ENCODE measurements around the gene ATP5ME.

GRCh38 chr4:677431-678293, 3.6 kb upstream of the ATP5ME start:
- TF ChIP-seq PATZ1 (CRISPR knock-in tag; IDR thresholded peaks at IDR 0.05; ENCODE audit: borderline replicate concordance) (no peak), TCF4 (CRISPR knock-in tag; IDR thresholded peaks at IDR 0.05; ENCODE audit: borderline replicate concordance) (no peak)

Measured in SK-N-SH treated with all-trans-retinoic acid at 6 μM for 48 hours (cell line).